ENCODE measurements around the gene HSD11B1. TPM values are rescaled to one million over a fixed set of nuclear protein-coding genes. Genes with fewer than 3 reads are reported as not detected.

Gene HSD11B1
- total RNA-seq, 4 donors from 2014 or later: 1.5 to 5.9 (median 4.0) TPM; not detected in 1

DNA sequence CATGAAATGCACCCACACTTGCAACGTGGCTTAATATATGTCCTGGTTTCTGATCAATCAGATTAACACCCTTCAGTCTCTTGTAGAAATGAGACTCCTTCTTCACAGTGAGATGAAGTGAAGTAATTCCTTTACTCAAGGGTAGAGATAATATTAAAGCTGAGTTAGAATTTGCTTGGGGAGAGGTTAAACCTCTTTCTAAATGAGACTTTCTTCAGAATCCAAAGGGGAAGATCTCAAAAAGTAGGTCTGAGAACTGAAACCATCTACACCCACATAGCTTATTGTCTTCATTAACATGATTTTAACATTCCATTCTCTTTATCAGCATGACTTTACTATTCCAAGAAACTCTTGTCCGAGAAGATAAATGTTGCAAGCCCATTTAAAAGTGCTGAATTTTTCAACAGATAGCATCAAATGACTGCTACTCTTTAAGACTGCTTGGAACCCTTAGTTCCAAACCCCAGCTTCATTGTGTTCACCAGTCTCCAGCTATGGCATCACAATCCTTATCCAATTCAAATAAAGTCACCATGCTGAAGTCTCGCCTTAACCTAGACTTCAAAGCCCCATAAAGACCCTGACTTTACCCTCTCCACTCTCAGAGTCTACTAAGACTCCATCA is 32.0 kb downstream of the HSD11B1 start:
- WGBS, 2 donors: 71% methylated on average over 3 of the region's 3 CpGs
- peaks cover 0 to 2% (median 0%) of the 10 kb centered on the region in 3 donors for H3K4me1 ChIP-seq
- DNase-seq: no peak
- H3K36me3 ChIP-seq: no peaks in the 10 kb centered on the region
- no peak overlapping the region for H3K27ac ChIP-seq
- no peak for TF ChIP-seq POLR2A (IDR thresholded peaks at IDR 0.05)
- TF ChIP-seq, protein P1, sequence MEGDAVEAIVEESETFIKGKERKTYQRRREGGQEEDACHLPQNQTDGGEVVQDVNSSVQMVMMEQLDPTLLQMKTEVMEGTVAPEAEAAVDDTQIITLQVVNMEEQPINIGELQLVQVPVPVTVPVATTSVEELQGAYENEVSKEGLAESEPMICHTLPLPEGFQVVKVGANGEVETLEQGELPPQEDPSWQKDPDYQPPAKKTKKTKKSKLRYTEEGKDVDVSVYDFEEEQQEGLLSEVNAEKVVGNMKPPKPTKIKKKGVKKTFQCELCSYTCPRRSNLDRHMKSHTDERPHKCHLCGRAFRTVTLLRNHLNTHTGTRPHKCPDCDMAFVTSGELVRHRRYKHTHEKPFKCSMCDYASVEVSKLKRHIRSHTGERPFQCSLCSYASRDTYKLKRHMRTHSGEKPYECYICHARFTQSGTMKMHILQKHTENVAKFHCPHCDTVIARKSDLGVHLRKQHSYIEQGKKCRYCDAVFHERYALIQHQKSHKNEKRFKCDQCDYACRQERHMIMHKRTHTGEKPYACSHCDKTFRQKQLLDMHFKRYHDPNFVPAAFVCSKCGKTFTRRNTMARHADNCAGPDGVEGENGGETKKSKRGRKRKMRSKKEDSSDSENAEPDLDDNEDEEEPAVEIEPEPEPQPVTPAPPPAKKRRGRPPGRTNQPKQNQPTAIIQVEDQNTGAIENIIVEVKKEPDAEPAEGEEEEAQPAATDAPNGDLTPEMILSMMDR (IDR thresholded peaks at IDR 0.05): no peak
- H3K4me3 ChIP-seq: no peak overlapping the region
- H3K27me3 ChIP-seq: no peaks in the 10 kb centered on the region
- no peaks in the 10 kb centered on the region for H3K9me3 ChIP-seq
- intact Hi-C loops (cut with DNase I): no loop called here

DNA sequence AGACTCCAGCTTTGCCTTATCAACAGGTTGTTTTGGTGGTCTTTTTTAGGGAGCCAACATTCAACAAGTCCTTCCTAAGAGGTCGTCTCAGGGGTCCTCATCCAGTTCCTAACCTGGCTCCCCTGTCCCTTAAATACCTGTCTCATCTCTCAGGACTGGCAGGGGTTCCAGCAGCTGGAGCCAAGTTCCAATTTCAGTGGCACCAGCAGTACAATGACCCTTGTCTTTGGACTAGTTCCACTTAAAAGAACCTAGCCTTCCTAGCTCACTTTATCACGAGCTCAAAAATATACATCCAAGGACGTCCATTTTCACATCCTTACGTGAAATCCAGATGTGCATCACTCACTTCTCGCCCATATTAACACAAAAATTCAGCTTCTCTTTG is 32.5 kb downstream of the HSD11B1 start:
- intact Hi-C loops (cut with DNase I): no loop called here
- DNase-seq: no peak
- no peak overlapping the region for H3K27ac ChIP-seq
- H3K4me3 ChIP-seq: no peak overlapping the region
- no peaks in the 10 kb centered on the region for H3K36me3 ChIP-seq
- 74 to 77% methylated on average over 5 of the region's 5 CpGs for WGBS, 2 donors
- H3K4me1 ChIP-seq: peaks cover 0 to 2% (median 0%) of the 10 kb centered on the region in 3 donors
- H3K9me3 ChIP-seq: no peaks in the 10 kb centered on the region
- H3K27me3 ChIP-seq: no peaks in the 10 kb centered on the region
- TF ChIP-seq, protein P1 (IDR thresholded peaks at IDR 0.05): no peak
- no peak for TF ChIP-seq POLR2A (IDR thresholded peaks at IDR 0.05)

DNA sequence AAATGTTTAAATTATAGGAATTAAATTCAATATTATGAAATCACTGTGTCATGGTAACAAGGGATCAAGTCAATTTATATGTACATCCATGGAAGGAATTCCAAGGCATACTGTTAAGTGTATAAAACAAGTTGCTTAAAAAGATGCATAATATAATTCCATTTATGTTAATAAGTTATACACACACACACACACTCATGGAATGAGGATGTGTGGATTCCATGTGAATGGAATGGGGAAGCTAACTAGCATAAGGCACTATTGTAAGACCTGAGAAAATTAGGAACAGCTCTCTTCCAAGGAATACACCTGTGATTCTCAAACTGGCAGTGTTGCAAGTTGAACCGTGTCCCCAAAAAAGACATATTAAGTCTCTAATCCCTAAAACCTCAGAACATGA is 33.6 kb downstream of the HSD11B1 start:
- no peaks in the 10 kb centered on the region for H3K36me3 ChIP-seq
- peaks cover 0 to 8% (median 2%) of the 10 kb centered on the region in 3 donors for H3K4me1 ChIP-seq
- no peaks in the 10 kb centered on the region for H3K9me3 ChIP-seq
- WGBS, 2 donors: 55 to 73% methylated on average over 1 of the region's 1 CpG
- H3K27me3 ChIP-seq: no peaks in the 10 kb centered on the region
- DNase-seq: no peak
- no peak overlapping the region for H3K27ac ChIP-seq
- intact Hi-C loops (cut with DNase I): no loop called here
- H3K4me3 ChIP-seq: no peak overlapping the region
- TF ChIP-seq, protein P1 (IDR thresholded peaks at IDR 0.05): no peak
- TF ChIP-seq POLR2A (IDR thresholded peaks at IDR 0.05): no peak

DNA sequence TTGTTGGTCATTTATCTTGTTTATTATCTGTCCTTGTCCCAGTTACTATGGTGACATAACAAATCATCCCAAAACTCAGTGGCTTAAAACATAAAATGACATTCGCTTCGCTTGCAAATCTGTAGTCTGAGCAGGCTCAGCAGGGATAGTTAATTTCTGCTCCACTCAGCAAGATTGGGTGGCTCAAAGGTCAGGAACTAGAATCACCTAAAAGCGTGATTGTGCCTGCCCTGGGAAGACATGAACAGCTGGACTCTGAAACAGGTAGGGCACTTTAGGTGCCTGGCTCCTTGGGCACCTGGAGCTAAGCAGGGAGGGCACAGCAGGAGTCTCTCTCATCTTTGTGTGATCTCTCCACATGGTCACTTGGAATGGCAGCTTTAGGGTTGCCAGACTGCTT is 36.5 kb downstream of the HSD11B1 start:
- 76 to 94% methylated on average over 3 of the region's 3 CpGs for WGBS, 2 donors

DNA sequence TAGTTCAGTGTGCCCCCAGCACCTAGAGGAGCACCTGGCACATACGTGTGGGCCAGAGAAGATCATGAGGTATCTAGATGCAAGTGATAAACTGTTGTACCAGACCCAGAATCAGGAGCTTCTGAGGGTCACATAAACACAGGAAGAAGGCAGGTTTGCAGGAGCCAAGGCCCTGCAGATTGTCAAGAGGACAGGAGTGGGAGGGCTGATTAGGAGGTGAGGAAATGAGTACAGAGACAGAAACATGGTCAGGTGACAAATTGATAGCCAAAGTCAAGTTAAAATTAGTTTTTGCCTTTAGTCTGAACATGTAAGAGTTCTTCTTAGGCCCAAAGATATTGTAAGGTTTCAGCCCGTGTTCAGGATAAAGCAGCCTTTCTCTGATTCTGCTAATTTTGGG is 37.2 kb downstream of the HSD11B1 start:
- no peak for DNase-seq
- Histone ChIP-seq H3K4me1 (peaks cover 0 to 19% (median 0%) of the 10 kb centered on the region in 3 donors), H3K4me3 (no peak overlapping the region), H3K9me3 (no peaks in the 10 kb centered on the region), H3K27ac (peak overlapping the region in 2 of 4 donors; percentile 26 to 48), H3K36me3 (no peaks in the 10 kb centered on the region), H3K27me3 (no peaks in the 10 kb centered on the region)
- intact Hi-C loops (cut with DNase I): loop anchor here (5.0 kb wide), 1 partner anchor 160 kb away; the partner anchor contains the start of gene CAMK1G
- 58 to 84% methylated on average over 2 of the region's 2 CpGs for WGBS, 2 donors
- TF ChIP-seq, protein P1 (IDR thresholded peaks at IDR 0.05): no peak
- no peak for TF ChIP-seq POLR2A (IDR thresholded peaks at IDR 0.05)

More for the DNA sequence above, 36.5 kb downstream of the HSD11B1 start:
- H3K36me3 ChIP-seq: no peaks in the 10 kb centered on the region
- H3K27ac ChIP-seq: no peak overlapping the region
- intact Hi-C loops (cut with DNase I): loop anchor here (5.0 kb wide), 1 partner anchor 159 kb away; the partner anchor contains the start of gene CAMK1G
- DNase-seq: no peak
- TF ChIP-seq POLR2A (IDR thresholded peaks at IDR 0.05): no peak
- no peaks in the 10 kb centered on the region for H3K27me3 ChIP-seq
- H3K9me3 ChIP-seq: no peaks in the 10 kb centered on the region
- no peak overlapping the region for H3K4me3 ChIP-seq
- H3K4me1 ChIP-seq: peaks cover 0 to 18% (median 0%) of the 10 kb centered on the region in 3 donors
